Fibroblast of villous mesenchyme (primary cell): Measurements from ENCODE around the gene SLC1A1. TPM values are rescaled to one million over a fixed set of nuclear protein-coding genes. Genes with fewer than 3 reads are reported as not detected.
A peak's percentile ranks its signal among the peaks of the same experiment; 100 is the strongest.

Source experiments
- DNase-seq: peaks from one replicate; pipeline ENCODE4 v3.0.0-alpha.2; 2010; ENCODE audit warnings: low read depth
- H3K4me3 ChIP-seq: 2 replicates; pipeline ENCODE4 v1.5.1; 2011; ENCODE audit warnings: low read depth, mild to moderate bottlenecking, low read length
- CTCF ChIP-seq: IDR thresholded peaks from 2 replicates; pipeline ENCODE4 v1.5.1; 2012; ENCODE audit warnings: low read depth, mild to moderate bottlenecking, low read length; ENCODE audit not compliant: insufficient read depth
- total RNA-seq: library from RNA; depleted of rRNA; stranded (reverse); fragments of >200 nt; gene quantifications from 2 replicates; pipeline ENCODE4 v1.2.3, GENCODE V29; 2012

Gene SLC1A1
- total RNA-seq, 1 donor, result 34.1 TPM

- H3K4me3 ChIP-seq, result no peak overlapping the region
- DNase-seq, result no peak
- no peak for TF ChIP-seq CTCF
These were observed 100.8 kb downstream of the SLC1A1 start for GRCh38 chr9:4591123-4591500.

DNA sequence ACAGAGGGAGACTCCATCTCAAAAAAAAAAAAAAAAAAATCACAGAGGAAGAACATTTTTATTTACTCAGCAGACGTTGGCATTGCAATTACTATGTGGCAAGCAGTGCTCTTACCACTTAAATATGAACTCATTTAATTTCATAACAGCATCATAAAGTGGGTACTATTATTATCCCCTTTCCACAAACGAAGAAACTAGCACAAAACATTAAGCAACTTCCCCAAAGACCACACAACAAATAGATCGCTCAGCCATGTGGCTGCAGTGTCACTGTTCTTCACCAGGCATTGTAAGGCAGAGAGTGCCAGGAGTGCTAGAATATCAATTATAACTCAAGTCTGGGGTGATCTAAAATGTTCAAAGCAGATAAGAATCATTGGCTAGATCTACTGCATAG is 102.0 kb downstream of the SLC1A1 start:
- DNase-seq, result no peak
- no peak overlapping the region for H3K4me3 ChIP-seq
- no peak for TF ChIP-seq CTCF

- DNase-seq, result peak; percentile 84
- no peak for TF ChIP-seq CTCF
These were observed 102.6 kb downstream of the SLC1A1 start for GRCh38 chr9:4592886-4593285.

GRCh38 chr9:4594545-4594944 is 104.3 kb downstream of the SLC1A1 start:
- no peak for TF ChIP-seq CTCF
- H3K4me3 ChIP-seq, result no peak overlapping the region
- peak; percentile 80 for DNase-seq

More at GRCh38 chr9:4592886-4593285, 102.6 kb downstream of the SLC1A1 start:
- no peak overlapping the region for H3K4me3 ChIP-seq

DNA sequence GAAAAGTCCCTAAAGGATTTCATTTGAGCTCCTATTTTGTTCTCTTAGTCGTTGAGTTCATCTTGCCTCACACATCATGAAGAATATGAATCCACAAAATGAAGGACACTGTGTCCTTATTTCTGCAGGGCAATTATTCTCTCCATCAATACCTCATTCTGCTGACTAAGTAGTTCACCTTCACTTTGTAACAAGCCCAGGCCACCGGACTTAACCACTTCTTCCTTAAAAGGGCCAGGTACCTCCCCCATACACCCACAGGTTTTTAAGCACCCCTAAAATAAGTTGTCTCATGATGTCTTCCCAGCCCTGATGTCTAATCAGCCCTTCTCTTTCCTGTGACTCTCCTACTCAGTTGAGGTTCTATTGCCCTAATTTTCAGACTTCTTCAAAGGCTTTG is 104.7 kb downstream of the SLC1A1 start:
- H3K4me3 ChIP-seq, result no peak overlapping the region
- no peak for TF ChIP-seq CTCF
- DNase-seq, result no peak

- no peak for TF ChIP-seq CTCF
- no peak overlapping the region for H3K4me3 ChIP-seq
- peak; percentile 50 for DNase-seq
These were observed 106.1 kb downstream of the SLC1A1 start for GRCh38 chr9:4596165-4596922.

- H3K4me3 ChIP-seq, result no peak overlapping the region
- no peak for DNase-seq
- TF ChIP-seq CTCF, result no peak
These were observed 110.1 kb downstream of the SLC1A1 start for GRCh38 chr9:4600368-4600767.
